Liver (tissue), 9 donors: ENCODE results near the gene CTNNA1. TPM values are rescaled to one million over a fixed set of nuclear protein-coding genes. Genes with fewer than 3 reads are reported as not detected.

Experiments
- DNase-seq: peaks from one replicate; pipeline ENCODE4 v3.0.0-alpha.2; 2017; ENCODE audit warnings: low spot score
- H3K27ac ChIP-seq, 2 donors: one replicate each; pipeline ENCODE4 v1.7.0; 2013; ENCODE audit warnings: inconsistent platforms in 2 of 2, low read length in 2 of 2, control low read depth in 1 of 2, low read depth in 1 of 2, mild to moderate bottlenecking in 1 of 2
- H3K27me3 ChIP-seq, 4 donors: one replicate each; pipeline versions ENCODE4 v1.6.1 to v1.7.0; 2013; ENCODE audit warnings: low read length in 3 of 4, inconsistent platforms in 1 of 4, mild to moderate bottlenecking in 1 of 4, moderate library complexity in 1 of 4; ENCODE audit not compliant: control insufficient read depth in 4 of 4, insufficient read depth in 4 of 4
- H3K36me3 ChIP-seq, 4 donors: one replicate each; pipeline versions ENCODE4 v1.6.1 to v1.7.0; 2013; ENCODE audit warnings: low read length in 3 of 4, mild to moderate bottlenecking in 3 of 4, low read depth in 1 of 4, moderate library complexity in 1 of 4; ENCODE audit not compliant: control insufficient read depth in 4 of 4, insufficient read depth in 3 of 4
- H3K4me1 ChIP-seq, 4 donors: one replicate each; pipeline versions ENCODE4 v1.6.1 to v1.7.0; 2013; ENCODE audit warnings: low read length in 3 of 4, mild to moderate bottlenecking in 3 of 4, moderate library complexity in 1 of 4; ENCODE audit not compliant: control insufficient read depth in 4 of 4, insufficient read depth in 4 of 4
- H3K4me3 ChIP-seq, 3 donors: one replicate each; pipeline versions ENCODE4 v1.6.1 to v1.7.0; 2013; ENCODE audit warnings: low read length in 3 of 3, control low read depth in 1 of 3, low read depth in 1 of 3, mild to moderate bottlenecking in 1 of 3
- H3K9ac ChIP-seq, 2 donors: one replicate each; pipeline ENCODE4 v1.7.0; 2013; ENCODE audit warnings: low read length in 2 of 2, mild to moderate bottlenecking in 2 of 2, moderate library complexity in 2 of 2, control low read depth in 1 of 2, low read depth in 1 of 2
- H3K9me3 ChIP-seq, 4 donors: one replicate each; pipeline versions ENCODE4 v1.6.1 to v1.7.0; 2013; ENCODE audit warnings: low read length in 3 of 4; ENCODE audit not compliant: control insufficient read depth in 4 of 4
- ATF3 ChIP-seq: IDR thresholded peaks from 2 replicates; pipeline ENCODE4 v1.6.1; 2016; ENCODE audit warnings: antibody characterized with exemption
- EGR1 ChIP-seq, 2 donors: IDR thresholded peaks; 2 replicates each; pipeline ENCODE4 v1.6.1; 2016 to 2018; ENCODE audit warnings: antibody characterized with exemption in 2 of 2, low read depth in 2 of 2
- FOXA2 ChIP-seq: IDR thresholded peaks from 2 replicates; pipeline ENCODE4 v1.6.1; 2016; ENCODE audit warnings: antibody characterized with exemption
- GABPA ChIP-seq, 2 donors: IDR thresholded peaks in 1 of 2; conservative IDR thresholded peaks in 1 of 2; 2 replicates each; pipeline ENCODE4 v1.6.1; 2016; ENCODE audit warnings: antibody characterized with exemption in 2 of 2, mild to moderate bottlenecking in 1 of 2, moderate library complexity in 1 of 2
- HNF4A ChIP-seq, 2 donors: conservative IDR thresholded peaks; 2 replicates each; pipeline ENCODE4 v1.6.1; 2016; ENCODE audit warnings: antibody characterized with exemption in 2 of 2, mild to moderate bottlenecking in 2 of 2
- HNF4G ChIP-seq: IDR thresholded peaks from 2 replicates; pipeline ENCODE4 v1.6.1; 2016; ENCODE audit warnings: antibody characterized with exemption
- NR2F2 ChIP-seq: IDR thresholded peaks from 2 replicates; pipeline ENCODE4 v1.6.1; 2016; ENCODE audit warnings: antibody characterized with exemption
- RAD21 ChIP-seq, 2 donors: IDR thresholded peaks; 2 replicates each; pipeline ENCODE4 v1.6.1; 2016; ENCODE audit warnings: antibody characterized with exemption in 2 of 2, mild to moderate bottlenecking in 2 of 2
- REST ChIP-seq: IDR thresholded peaks from 2 replicates; pipeline ENCODE4 v1.6.1; 2016; ENCODE audit warnings: antibody characterized with exemption, mild to moderate bottlenecking
- RXRA ChIP-seq, 2 donors: IDR thresholded peaks; 2 replicates each; pipeline ENCODE4 v1.6.1; 2017 to 2018; ENCODE audit warnings: antibody characterized with exemption in 2 of 2, mild to moderate bottlenecking in 1 of 2
- SP1 ChIP-seq: IDR thresholded peaks from 2 replicates; pipeline ENCODE4 v1.6.1; 2018; ENCODE audit warnings: antibody characterized with exemption, mild to moderate bottlenecking
- YY1 ChIP-seq: IDR thresholded peaks from 2 replicates; pipeline ENCODE4 v1.6.1; 2016; ENCODE audit warnings: antibody characterized with exemption, mild to moderate bottlenecking
- ZBTB33 ChIP-seq: IDR thresholded peaks from 2 replicates; pipeline ENCODE4 v1.6.1; 2016; ENCODE audit warnings: antibody characterized with exemption
- WGBS: extraction: QIAGEN DNeasy Blood & Tissue Kit; methylation state at CpG from one replicate; pipeline ENCODE4 v1.1.7; 2013; 5-methylcytosine and 5-hydroxymethylcytosine counted together
- polyA plus RNA-seq, 2 donors: library from polyadenylated mRNA; stranded (reverse) in 1 of 2; unstranded in 1 of 2; fragments of 200-250 nt in 1 of 2; fragments of >200 nt in 1 of 2; fragmentation: Nextera tagmentation in 1 of 2; extraction: Ambion mirVana in 1 of 2; gene quantifications; one replicate each; pipeline versions ENCODE4 v1.2.1 to v1.2.3, GENCODE V29; 2013 to 2015
- total RNA-seq, 2 donors: library from RNA; depleted of rRNA; stranded (reverse); fragments of >200 nt; gene quantifications; one replicate each; pipeline ENCODE4 v1.2.3, GENCODE V29; 2014
- donor health status: healthy.
- donor health status: healthy.
- donor health status: healthy.
- donor health status: healthy.
- donor health status: healthy.

Gene CTNNA1
- total and polyA plus RNA-seq, 4 donors = 39.9 to 150 (median 103) TPM

GRCh38 chr5:138938526-138938925 lies 185.3 kb downstream of the CTNNA1 start:
- TF ChIP-seq RAD21 (IDR thresholded peaks at IDR 0.05) (no peak), NR2F2 (no peak), ZBTB33 (no peak), HNF4A (conservative IDR thresholded peaks at IDR 0.05) (no peak), FOXA2 (no peak), YY1 (no peak), RXRA (IDR thresholded peaks at IDR 0.05) (no peak), REST (no peak)
- H3K4me3 ChIP-seq = no peak overlapping the region
- no peak overlapping the region for H3K9ac ChIP-seq
- DNase-seq = no peak
- H3K27me3 ChIP-seq = no peaks in the 10 kb centered on the region
- H3K9me3 ChIP-seq = no peaks in the 10 kb centered on the region
- peaks cover 0 to 9% (median 2%) of the 10 kb centered on the region in 4 donors for H3K4me1 ChIP-seq
- 62% methylated on average over 5 of the region's 5 CpGs for WGBS
- no peak overlapping the region for H3K27ac ChIP-seq
- H3K36me3 ChIP-seq = peaks cover 2 to 20% (median 10%) of the 10 kb centered on the region in 4 donors

GRCh38 chr5:138942066-138942465 lies 188.8 kb downstream of the CTNNA1 start:
- no peaks in the 10 kb centered on the region for H3K27me3 ChIP-seq
- 92% methylated on average over 2 of the region's 2 CpGs for whole genome bisulfite sequencing
- H3K9me3 ChIP-seq = no peaks in the 10 kb centered on the region
- TF ChIP-seq REST (no peak), NR2F2 (no peak), SP1 (no peak), HNF4G (no peak), RAD21 (IDR thresholded peaks at IDR 0.05) (no peak), GABPA (IDR thresholded peaks at IDR 0.05 in 1 of 2, conservative IDR thresholded peaks at IDR 0.05 in 1 of 2) (no peak), FOXA2 (no peak), ZBTB33 (no peak), ATF3 (no peak), HNF4A (conservative IDR thresholded peaks at IDR 0.05) (no peak), EGR1 (IDR thresholded peaks at IDR 0.05; ENCODE audit: low read depth in 2 of 2) (no peak)
- DNase-seq = no peak
- no peak overlapping the region for H3K9ac ChIP-seq
- H3K4me1 ChIP-seq = peaks cover 0 to 9% (median 2%) of the 10 kb centered on the region in 4 donors
- H3K4me3 ChIP-seq = no peak overlapping the region
- no peak overlapping the region for H3K27ac ChIP-seq
- H3K36me3 ChIP-seq = peaks cover 2 to 8% (median 4%) of the 10 kb centered on the region in 4 donors
